ENCODE data around the gene CHCHD10.
"Not testable (repeated sequence)": the region's sequence is repeated elsewhere in the genome, so short reads cannot be mapped to it uniquely, and the experiment has no call there.

The CHCHD10 gene

GRCh38 chr22:23745791-23746190 is 22.0 kb downstream of the CHCHD10 start:
- H3K36me3 ChIP-seq (ENCODE audit: insufficient read depth, low read length) = peaks cover 37% of the 10 kb centered on the region

GRCh38 chr22:23744485-23744884 is 23.3 kb downstream of the CHCHD10 start:
- H3K4me3 ChIP-seq (ENCODE audit: low read length) = no peak overlapping the region
- peaks cover 37% of the 10 kb centered on the region for H3K36me3 ChIP-seq (ENCODE audit: insufficient read depth, low read length)
- no peak overlapping the region for H2AFZ ChIP-seq (ENCODE audit: low read depth, low read length)
- no peaks in the 10 kb centered on the region for H3K4me1 ChIP-seq (ENCODE audit: insufficient read depth, low read length)
- peaks cover 2% of the 10 kb centered on the region for H3K9me3 ChIP-seq (ENCODE audit: low read length)
- no peaks in the 10 kb centered on the region for H3K27me3 ChIP-seq (ENCODE audit: insufficient read depth, low read length)

More at GRCh38 chr22:23745791-23746190, 22.0 kb downstream of the CHCHD10 start:
- no peak overlapping the region for H2AFZ ChIP-seq (ENCODE audit: low read depth, low read length)
- H3K4me1 ChIP-seq (ENCODE audit: insufficient read depth, low read length) = peaks cover 8% of the 10 kb centered on the region
- no peaks in the 10 kb centered on the region for H3K27me3 ChIP-seq (ENCODE audit: insufficient read depth, low read length)
- H3K4me3 ChIP-seq (ENCODE audit: low read length) = no peak overlapping the region
- peaks cover 2% of the 10 kb centered on the region for H3K9me3 ChIP-seq (ENCODE audit: low read length)

GRCh38 chr22:23744001-23744400 is 23.8 kb downstream of the CHCHD10 start:
- no peaks in the 10 kb centered on the region for H3K27me3 ChIP-seq (ENCODE audit: insufficient read depth, low read length)
- H3K36me3 ChIP-seq (ENCODE audit: insufficient read depth, low read length) = peaks cover 37% of the 10 kb centered on the region
- H3K4me1 ChIP-seq (ENCODE audit: insufficient read depth, low read length) = no peaks in the 10 kb centered on the region
- no peak overlapping the region for H3K4me3 ChIP-seq (ENCODE audit: low read length)
- H3K9me3 ChIP-seq (ENCODE audit: low read length) = peaks cover 2% of the 10 kb centered on the region
- no peak overlapping the region for H2AFZ ChIP-seq (ENCODE audit: low read depth, low read length)

GRCh38 chr22:23743303-23743705 is 24.5 kb downstream of the CHCHD10 start:
- Histone ChIP-seq H3K27me3 (ENCODE audit: insufficient read depth, low read length) (no peaks in the 10 kb centered on the region), H3K36me3 (ENCODE audit: insufficient read depth, low read length) (peaks cover 37% of the 10 kb centered on the region), H3K9me3 (ENCODE audit: low read length) (peaks cover 2% of the 10 kb centered on the region), H3K4me1 (ENCODE audit: insufficient read depth, low read length) (no peaks in the 10 kb centered on the region), H2AFZ (ENCODE audit: low read depth, low read length) (no peak overlapping the region), H3K4me3 (ENCODE audit: low read length) (no peak overlapping the region)

GRCh38 chr22:23742505-23743264 is 25.1 kb downstream of the CHCHD10 start:
- H2AFZ ChIP-seq (ENCODE audit: low read depth, low read length) = no peak overlapping the region
- H3K4me1 ChIP-seq (ENCODE audit: insufficient read depth, low read length) = no peaks in the 10 kb centered on the region
- H3K4me3 ChIP-seq (ENCODE audit: low read length) = no peak overlapping the region
- H3K36me3 ChIP-seq (ENCODE audit: insufficient read depth, low read length) = peaks cover 37% of the 10 kb centered on the region
- H3K27me3 ChIP-seq (ENCODE audit: insufficient read depth, low read length) = no peaks in the 10 kb centered on the region
- peaks cover 2% of the 10 kb centered on the region for H3K9me3 ChIP-seq (ENCODE audit: low read length)

GRCh38 chr22:23737696-23738095 is 30.1 kb downstream of the CHCHD10 start:
- Histone ChIP-seq H3K4me3 (ENCODE audit: low read length) (no peak overlapping the region), H3K4me1 (ENCODE audit: insufficient read depth, low read length) (no peaks in the 10 kb centered on the region), H3K36me3 (ENCODE audit: insufficient read depth, low read length) (peaks cover 8% of the 10 kb centered on the region), H3K9me3 (ENCODE audit: low read length) (no peaks in the 10 kb centered on the region), H3K27me3 (ENCODE audit: insufficient read depth, low read length) (no peaks in the 10 kb centered on the region), H2AFZ (ENCODE audit: low read depth, low read length) (no peak overlapping the region)

- not testable (repeated sequence) for H2AFZ ChIP-seq (ENCODE audit: low read depth, low read length); H3K4me1 ChIP-seq (ENCODE audit: insufficient read depth, low read length); H3K9me3 ChIP-seq (ENCODE audit: low read length); H3K36me3 ChIP-seq (ENCODE audit: insufficient read depth, low read length); H3K27me3 ChIP-seq (ENCODE audit: insufficient read depth, low read length); H3K4me3 ChIP-seq (ENCODE audit: low read length)
These were observed 39.7 kb downstream of the CHCHD10 start for GRCh38 chr22:23728108-23728507.

- Histone ChIP-seq H2AFZ (ENCODE audit: low read depth, low read length) (no peak overlapping the region), H3K27me3 (ENCODE audit: insufficient read depth, low read length) (peaks cover 2% of the 10 kb centered on the region), H3K9me3 (ENCODE audit: low read length) (no peaks in the 10 kb centered on the region), H3K36me3 (ENCODE audit: insufficient read depth, low read length) (no peaks in the 10 kb centered on the region), H3K4me1 (ENCODE audit: insufficient read depth, low read length) (no peaks in the 10 kb centered on the region), H3K4me3 (ENCODE audit: low read length) (no peak overlapping the region)
These were observed 45.0 kb downstream of the CHCHD10 start for GRCh38 chr22:23722724-23723123.

GRCh38 chr22:23722160-23722559 is 45.6 kb downstream of the CHCHD10 start:
- H3K36me3 ChIP-seq (ENCODE audit: insufficient read depth, low read length) = no peaks in the 10 kb centered on the region
- no peaks in the 10 kb centered on the region for H3K4me1 ChIP-seq (ENCODE audit: insufficient read depth, low read length)
- H3K4me3 ChIP-seq (ENCODE audit: low read length) = no peak overlapping the region
- no peak overlapping the region for H2AFZ ChIP-seq (ENCODE audit: low read depth, low read length)
- H3K9me3 ChIP-seq (ENCODE audit: low read length) = no peaks in the 10 kb centered on the region
- H3K27me3 ChIP-seq (ENCODE audit: insufficient read depth, low read length) = peaks cover 2% of the 10 kb centered on the region

GRCh38 chr22:23720855-23721254 is 46.9 kb downstream of the CHCHD10 start:
- Histone ChIP-seq H2AFZ (ENCODE audit: low read depth, low read length) (no peak overlapping the region), H3K4me1 (ENCODE audit: insufficient read depth, low read length) (peaks cover 6% of the 10 kb centered on the region), H3K4me3 (ENCODE audit: low read length) (no peak overlapping the region), H3K36me3 (ENCODE audit: insufficient read depth, low read length) (no peaks in the 10 kb centered on the region), H3K9me3 (ENCODE audit: low read length) (no peaks in the 10 kb centered on the region), H3K27me3 (ENCODE audit: insufficient read depth, low read length) (peaks cover 2% of the 10 kb centered on the region)

GRCh38 chr22:23718371-23719165 is 49.2 kb downstream of the CHCHD10 start:
- peaks cover 5% of the 10 kb centered on the region for H3K36me3 ChIP-seq (ENCODE audit: insufficient read depth, low read length)
- H3K9me3 ChIP-seq (ENCODE audit: low read length) = no peaks in the 10 kb centered on the region
- H3K4me3 ChIP-seq (ENCODE audit: low read length) = no peak overlapping the region
- H3K27me3 ChIP-seq (ENCODE audit: insufficient read depth, low read length) = no peaks in the 10 kb centered on the region
- H2AFZ ChIP-seq (ENCODE audit: low read depth, low read length) = no peak overlapping the region
- peaks cover 7% of the 10 kb centered on the region for H3K4me1 ChIP-seq (ENCODE audit: insufficient read depth, low read length)

GRCh38 chr22:23716811-23717801 is 50.7 kb downstream of the CHCHD10 start:
- H3K4me3 ChIP-seq (ENCODE audit: low read length) = peak overlapping the region; percentile 68
- H3K27me3 ChIP-seq (ENCODE audit: insufficient read depth, low read length) = no peaks in the 10 kb centered on the region
- peaks cover 7% of the 10 kb centered on the region for H3K4me1 ChIP-seq (ENCODE audit: insufficient read depth, low read length)
- no peaks in the 10 kb centered on the region for H3K9me3 ChIP-seq (ENCODE audit: low read length)
- peak overlapping the region; percentile 78 for H2AFZ ChIP-seq (ENCODE audit: low read depth, low read length)
- H3K36me3 ChIP-seq (ENCODE audit: insufficient read depth, low read length) = peaks cover 10% of the 10 kb centered on the region
